ENCODE results near the gene DCN.

- TF ChIP-seq, protein P1, sequence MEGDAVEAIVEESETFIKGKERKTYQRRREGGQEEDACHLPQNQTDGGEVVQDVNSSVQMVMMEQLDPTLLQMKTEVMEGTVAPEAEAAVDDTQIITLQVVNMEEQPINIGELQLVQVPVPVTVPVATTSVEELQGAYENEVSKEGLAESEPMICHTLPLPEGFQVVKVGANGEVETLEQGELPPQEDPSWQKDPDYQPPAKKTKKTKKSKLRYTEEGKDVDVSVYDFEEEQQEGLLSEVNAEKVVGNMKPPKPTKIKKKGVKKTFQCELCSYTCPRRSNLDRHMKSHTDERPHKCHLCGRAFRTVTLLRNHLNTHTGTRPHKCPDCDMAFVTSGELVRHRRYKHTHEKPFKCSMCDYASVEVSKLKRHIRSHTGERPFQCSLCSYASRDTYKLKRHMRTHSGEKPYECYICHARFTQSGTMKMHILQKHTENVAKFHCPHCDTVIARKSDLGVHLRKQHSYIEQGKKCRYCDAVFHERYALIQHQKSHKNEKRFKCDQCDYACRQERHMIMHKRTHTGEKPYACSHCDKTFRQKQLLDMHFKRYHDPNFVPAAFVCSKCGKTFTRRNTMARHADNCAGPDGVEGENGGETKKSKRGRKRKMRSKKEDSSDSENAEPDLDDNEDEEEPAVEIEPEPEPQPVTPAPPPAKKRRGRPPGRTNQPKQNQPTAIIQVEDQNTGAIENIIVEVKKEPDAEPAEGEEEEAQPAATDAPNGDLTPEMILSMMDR (IDR thresholded peaks at IDR 0.05) = no peak
- TF ChIP-seq POLR2A (IDR thresholded peaks at IDR 0.05) = no peak
Measured at GRCh38 chr12:91109581-91110310, 72.9 kb downstream of the DCN start.
